ENCODE results near the gene ROBO1.

DNA sequence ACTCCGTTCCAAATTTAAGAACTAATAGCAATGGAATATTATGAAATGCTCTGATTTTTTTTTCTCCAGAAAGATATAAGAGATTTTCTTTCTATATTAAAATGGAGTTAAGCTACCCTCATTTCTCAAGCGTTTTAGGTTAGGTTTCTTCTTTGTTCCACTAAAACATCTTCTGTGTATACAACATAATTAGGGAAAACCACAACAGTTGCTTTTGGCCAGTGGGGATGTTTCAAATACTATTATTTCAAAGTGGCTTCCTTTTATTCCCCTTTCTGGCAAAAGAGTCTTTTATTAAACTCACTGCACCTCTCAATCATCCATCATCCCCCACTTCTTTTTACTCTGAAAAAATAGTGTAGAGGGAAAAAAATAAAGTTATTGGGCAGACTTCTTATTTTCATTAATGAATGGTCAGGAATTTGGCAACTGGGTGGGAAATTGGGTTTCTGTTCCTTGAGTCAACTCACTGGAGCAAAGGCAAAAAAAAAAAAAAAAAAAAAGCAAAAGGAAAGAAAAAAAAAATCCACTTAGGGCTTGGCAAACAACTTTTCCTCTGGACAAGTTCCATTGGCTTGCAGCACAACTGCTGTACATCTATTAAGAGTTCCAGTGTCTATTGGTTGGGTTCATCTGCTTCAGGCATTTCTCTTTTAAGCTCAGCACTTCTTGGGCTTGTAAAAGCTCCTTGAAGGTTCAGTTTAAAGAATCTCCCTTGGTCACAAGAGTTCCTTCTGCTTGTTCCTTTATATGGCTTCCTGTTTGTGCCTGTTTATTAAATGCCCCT is 963.4 kb downstream of the ROBO1 start:
- TF ChIP-seq POLR2A (IDR thresholded peaks at IDR 0.05; ENCODE audit: low read length) (no peak), GATA1 (IDR thresholded peaks at IDR 0.05; ENCODE audit: low read depth, low read length) (no peak)
